ENCODE data around the gene COL25A1.

COL25A1 gene

DNA sequence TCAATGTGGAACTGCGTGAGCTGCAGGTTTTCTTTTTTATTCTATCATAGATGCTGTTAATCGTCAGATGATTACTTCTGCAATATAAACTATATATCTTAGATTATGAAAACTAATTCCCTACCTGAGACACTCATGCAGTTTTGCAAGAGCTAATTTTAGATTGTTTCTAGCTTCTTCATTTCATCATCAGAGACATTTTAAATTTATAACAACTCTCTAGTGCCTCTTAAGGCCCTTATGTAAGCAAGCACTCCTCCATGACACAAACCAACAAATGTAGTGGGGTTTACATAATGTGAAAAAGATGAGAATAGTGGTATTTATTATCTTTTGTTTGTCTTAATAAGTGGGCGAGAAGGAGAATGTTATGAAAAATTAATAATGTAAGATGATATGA, 369.4 kb downstream of the COL25A1 start:
- TF ChIP-seq, protein P1, sequence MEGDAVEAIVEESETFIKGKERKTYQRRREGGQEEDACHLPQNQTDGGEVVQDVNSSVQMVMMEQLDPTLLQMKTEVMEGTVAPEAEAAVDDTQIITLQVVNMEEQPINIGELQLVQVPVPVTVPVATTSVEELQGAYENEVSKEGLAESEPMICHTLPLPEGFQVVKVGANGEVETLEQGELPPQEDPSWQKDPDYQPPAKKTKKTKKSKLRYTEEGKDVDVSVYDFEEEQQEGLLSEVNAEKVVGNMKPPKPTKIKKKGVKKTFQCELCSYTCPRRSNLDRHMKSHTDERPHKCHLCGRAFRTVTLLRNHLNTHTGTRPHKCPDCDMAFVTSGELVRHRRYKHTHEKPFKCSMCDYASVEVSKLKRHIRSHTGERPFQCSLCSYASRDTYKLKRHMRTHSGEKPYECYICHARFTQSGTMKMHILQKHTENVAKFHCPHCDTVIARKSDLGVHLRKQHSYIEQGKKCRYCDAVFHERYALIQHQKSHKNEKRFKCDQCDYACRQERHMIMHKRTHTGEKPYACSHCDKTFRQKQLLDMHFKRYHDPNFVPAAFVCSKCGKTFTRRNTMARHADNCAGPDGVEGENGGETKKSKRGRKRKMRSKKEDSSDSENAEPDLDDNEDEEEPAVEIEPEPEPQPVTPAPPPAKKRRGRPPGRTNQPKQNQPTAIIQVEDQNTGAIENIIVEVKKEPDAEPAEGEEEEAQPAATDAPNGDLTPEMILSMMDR (conservative IDR thresholded peaks at IDR 0.05; ENCODE audit: low read depth, low read length) = no peak
- H3K4me3 ChIP-seq (ENCODE audit: low read length) = no peak overlapping the region
- no peak for DNase-seq (ENCODE audit: low read depth)

DNA sequence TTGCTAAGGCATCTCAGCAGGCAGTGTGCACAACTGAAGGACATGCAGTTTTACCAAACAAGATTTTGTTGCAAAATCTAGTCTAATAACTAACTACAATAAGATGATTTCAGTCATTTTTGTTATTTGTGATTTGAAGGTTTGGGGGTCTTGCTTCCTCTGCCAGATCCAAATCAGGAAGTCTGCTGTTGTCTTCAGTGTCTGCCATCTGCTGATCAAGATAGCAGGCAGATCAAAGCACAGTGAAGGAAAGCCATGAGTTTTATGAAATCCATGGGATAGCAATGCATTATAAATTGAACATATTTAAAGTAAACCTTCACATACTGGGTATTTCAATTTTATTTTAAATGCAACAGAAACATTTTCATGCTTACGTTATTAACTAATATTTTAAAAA, 370.5 kb downstream of the COL25A1 start:
- no peak for DNase-seq (ENCODE audit: low read depth)
- H3K4me3 ChIP-seq (ENCODE audit: low read length) = no peak overlapping the region
- TF ChIP-seq, protein P1 (conservative IDR thresholded peaks at IDR 0.05; ENCODE audit: low read depth, low read length) = no peak

DNA sequence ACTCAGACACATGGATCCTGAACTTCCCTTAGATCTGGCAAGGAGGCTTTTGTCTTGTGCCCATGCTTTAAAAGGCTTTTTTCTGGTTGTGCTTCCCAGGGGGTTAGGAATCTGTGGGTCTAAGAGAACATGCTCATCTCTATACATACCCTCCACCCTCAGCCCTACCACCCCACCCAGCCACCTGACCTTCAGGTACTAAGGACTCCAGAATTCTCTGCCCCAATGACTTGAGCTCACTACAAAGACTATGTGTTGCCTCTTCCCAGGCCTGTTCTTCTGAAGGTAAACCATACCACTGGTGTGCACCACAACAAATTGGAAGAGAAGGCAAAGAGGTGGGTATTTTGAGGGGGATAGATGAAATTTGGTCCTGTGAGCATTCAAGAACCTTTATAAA, 372.3 kb downstream of the COL25A1 start:
- TF ChIP-seq, protein P1 (conservative IDR thresholded peaks at IDR 0.05; ENCODE audit: low read depth, low read length) = no peak
- H3K4me3 ChIP-seq (ENCODE audit: low read length) = no peak overlapping the region
- no peak for DNase-seq (ENCODE audit: low read depth)

DNA sequence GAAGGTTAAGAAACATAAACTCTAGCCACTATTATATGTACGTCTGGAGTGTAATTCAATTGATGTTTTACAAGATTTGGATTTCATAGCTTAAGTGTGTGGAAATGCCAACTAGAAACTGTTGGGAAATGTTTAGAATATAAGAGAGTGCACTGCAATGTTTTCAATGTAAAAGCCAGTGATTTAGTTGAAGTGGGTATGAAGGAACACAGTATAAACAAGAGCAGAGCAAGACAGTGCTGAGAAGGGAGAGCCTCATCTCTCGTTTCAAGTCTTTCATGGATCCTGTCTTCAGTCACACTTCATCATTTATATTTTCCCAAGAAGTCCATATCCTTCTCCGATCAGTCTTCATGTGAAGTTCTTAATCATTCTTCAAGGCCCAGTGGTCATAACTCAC, 375.7 kb downstream of the COL25A1 start:
- H3K4me3 ChIP-seq (ENCODE audit: low read length) = no peak overlapping the region
- TF ChIP-seq, protein P1 (conservative IDR thresholded peaks at IDR 0.05; ENCODE audit: low read depth, low read length) = no peak
- no peak for DNase-seq (ENCODE audit: low read depth)

DNA sequence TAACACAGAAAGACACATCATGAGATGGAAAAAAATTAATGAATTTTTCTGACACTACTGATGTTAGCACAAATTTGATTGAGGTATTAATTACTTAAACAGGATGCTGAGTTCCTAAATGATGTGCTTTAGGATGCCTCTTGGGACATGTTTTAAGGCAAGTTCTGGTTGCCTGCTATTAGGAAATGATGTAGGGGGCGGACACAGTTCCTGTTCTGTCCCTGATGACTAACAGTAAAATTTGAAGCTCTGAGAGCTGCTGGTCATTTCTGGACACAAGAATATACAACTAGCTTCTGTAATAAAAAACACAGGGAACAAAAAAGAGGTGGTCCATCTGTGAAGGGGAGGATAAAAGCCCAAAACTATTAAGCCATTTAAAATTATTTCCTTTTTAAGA, 376.4 kb downstream of the COL25A1 start:
- no peak for DNase-seq (ENCODE audit: low read depth)

DNA sequence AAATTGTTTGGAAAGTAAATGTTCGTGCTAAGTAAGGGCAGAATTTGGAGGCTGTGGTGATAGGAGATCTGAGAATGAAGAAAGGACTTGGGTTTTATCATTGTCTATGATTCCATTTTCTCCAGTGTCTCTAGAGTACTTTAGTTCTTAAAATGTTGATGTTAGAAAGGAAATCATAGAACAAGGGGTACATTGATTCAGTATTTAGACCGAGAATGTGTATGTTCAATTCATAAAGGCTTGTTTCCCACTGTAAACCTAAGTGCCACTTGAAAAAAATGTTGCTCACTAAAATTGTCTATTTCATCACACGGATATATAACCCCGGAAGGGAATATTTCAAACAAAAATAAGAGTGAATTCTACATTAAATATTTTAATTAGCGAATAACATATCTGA, 380.3 kb downstream of the COL25A1 start:
- no peak overlapping the region for H3K4me3 ChIP-seq (ENCODE audit: low read length)
- no peak for DNase-seq (ENCODE audit: low read depth)
- TF ChIP-seq, protein P1 (conservative IDR thresholded peaks at IDR 0.05; ENCODE audit: low read depth, low read length) = no peak

More for the DNA sequence above, 376.4 kb downstream of the COL25A1 start:
- TF ChIP-seq, protein P1 (conservative IDR thresholded peaks at IDR 0.05; ENCODE audit: low read depth, low read length) = no peak
- H3K4me3 ChIP-seq (ENCODE audit: low read length) = no peak overlapping the region

DNA sequence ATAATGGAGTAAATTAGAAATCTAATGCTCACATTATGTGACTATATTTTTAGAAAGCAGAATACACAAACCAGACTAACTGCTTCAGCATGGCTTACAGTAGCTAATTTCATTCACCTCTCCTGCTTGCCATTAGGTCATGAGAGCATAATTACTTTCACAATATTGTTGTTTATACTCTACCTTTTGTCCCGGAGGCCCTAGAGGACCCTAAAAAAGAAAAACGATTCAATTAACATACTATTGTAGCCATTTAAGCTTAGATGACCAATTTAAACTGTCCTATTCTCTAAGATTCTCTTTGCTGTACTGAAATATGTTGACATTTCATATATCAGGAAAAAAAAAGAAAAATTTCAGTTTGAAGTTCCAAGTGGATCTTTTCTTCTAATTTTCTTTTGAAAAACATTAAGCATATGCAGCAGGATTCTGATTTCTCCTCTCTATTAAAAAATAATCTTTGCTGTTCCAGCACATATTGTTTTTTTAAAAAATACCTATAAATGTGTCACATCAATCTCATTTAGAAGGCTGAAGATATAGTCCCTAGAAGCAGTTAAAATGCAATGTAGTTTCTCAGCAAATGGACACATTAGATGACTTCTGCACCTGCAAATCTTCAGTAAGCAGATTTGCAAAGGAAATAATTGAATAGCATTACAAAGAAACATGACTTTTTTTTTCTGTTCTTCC, 381.9 kb downstream of the COL25A1 start:
- TF ChIP-seq, protein P1 (conservative IDR thresholded peaks at IDR 0.05; ENCODE audit: low read depth, low read length) = no peak
- no peak overlapping the region for H3K4me3 ChIP-seq (ENCODE audit: low read length)
- no peak for DNase-seq (ENCODE audit: low read depth)
